HepG2 (cell line): ENCODE measurements around the gene KIF26B. TPM values are rescaled to one million over a fixed set of nuclear protein-coding genes. Genes with fewer than 3 reads are reported as not detected.

Source experiments
- ATAC-seq: fragments of 200-7000 bp; cut with Tn5 transposase; 3 replicates; pipeline ENCODE4 v1.9.1; 2020; ENCODE audit warnings: mild to moderate bottlenecking, moderate library complexity
- BruUV-seq: library from RNA; stranded (reverse); fragments of 400-500 nt; replicated peaks from 2 replicates; lab custom pipeline; 2021; lab: Mats Ljungman, UMichigan
- CTCF ChIA-PET: fragments of 300-600 bp; formaldehyde crosslinking; extraction: SDS; loops from one replicate; lab custom pipeline; 2021; ENCODE audit warnings: low total read pairs, inconsistent platforms, low intra/inter-chr PET ratio; lab: Yijun Ruan, JAX
- POLR2A ChIA-PET: fragments of 350-600 bp; sonication (Branson Sonifier 250); formaldehyde crosslinking; loops from one replicate; lab custom pipeline; 2020; ENCODE audit warnings: antibody characterized with exemption, inconsistent platforms; lab: Yijun Ruan, JAX
- DNase-seq: peaks from one replicate; pipeline ENCODE4 v3.0.0-alpha.2; 2015; ENCODE audit warnings: low spot score
- FAIRE-seq: peaks from 3 replicates; lab custom pipeline; 2011; peaks lifted over from hg19 to GRCh38; lab: Jason Lieb, UNC
- H2AFZ ChIP-seq: one replicate; pipeline ENCODE4 v1.6.1; 2011; ENCODE audit warnings: low read length, inconsistent platforms
- H3K27ac ChIP-seq: fragments of 300-600 bp; 3 replicates; pipeline ENCODE4 v1.8.0; 2011; ENCODE audit warnings: mixed run types, mild to moderate bottlenecking, mixed read lengths, low read length, inconsistent platforms; ENCODE audit not compliant: insufficient read depth; ENCODE audit errors: extremely low read length
- H3K27me3 ChIP-seq, 2 experiments: fragments of 200-600 bp in 1 of 2; 2 replicates in 1 of 2; 3 replicates in 1 of 2; pipeline versions ENCODE4 v1.6.0 to v1.8.0; 2011; ENCODE audit warnings: low read length in 2 of 2, mild to moderate bottlenecking in 2 of 2, moderate library complexity in 2 of 2, inconsistent platforms in 1 of 2; ENCODE audit not compliant: insufficient read depth in 2 of 2, control insufficient read depth in 1 of 2
- H3K36me3 ChIP-seq, 2 experiments: fragments of 200-600 bp in 1 of 2; replicated peaks in 1 of 2; 2 replicates in 1 of 2; 3 replicates in 1 of 2; pipeline versions ENCODE4 v1.5.1 to v1.8.0; 2011; ENCODE audit warnings: low read length in 2 of 2, inconsistent platforms in 1 of 2; ENCODE audit not compliant: insufficient read depth in 2 of 2, control insufficient read depth in 1 of 2
- H3K4me1 ChIP-seq: 2 replicates; pipeline ENCODE4 v1.5.1; 2012; ENCODE audit warnings: low read length, inconsistent platforms; ENCODE audit not compliant: insufficient read depth
- H3K4me2 ChIP-seq: 2 replicates; pipeline ENCODE4 v1.6.0; 2011; ENCODE audit warnings: low read depth, low read length, inconsistent platforms
- H3K4me3 ChIP-seq, 3 experiments: fragments of 200-600 bp in 1 of 3; sonication (generic), shearing (Covaris generic) in 1 of 3; replicated peaks in 1 of 3; 2 replicates each; pipeline ENCODE4 v1.5.1; 2011 to 2016; ENCODE audit warnings: low read length in 3 of 3, inconsistent platforms in 2 of 3, low read depth in 2 of 3, mild to moderate bottlenecking in 2 of 3, control low read depth in 1 of 3, mixed read lengths in 1 of 3; ENCODE audit not compliant: insufficient read depth in 1 of 3
- H3K79me2 ChIP-seq: one replicate; pipeline ENCODE4 v1.6.1; 2011; ENCODE audit warnings: low read length, inconsistent platforms; ENCODE audit not compliant: insufficient read depth
- H3K9ac ChIP-seq: 2 replicates; pipeline ENCODE4 v1.6.0; 2011; ENCODE audit warnings: mild to moderate bottlenecking, low read depth, low read length, inconsistent platforms; ENCODE audit not compliant: insufficient read depth
- H3K9me3 ChIP-seq: 2 replicates; pipeline ENCODE4 v1.5.1; 2012; ENCODE audit warnings: mild to moderate bottlenecking, low read length
- H4K20me1 ChIP-seq: 2 replicates; pipeline ENCODE4 v1.6.0; 2011; ENCODE audit warnings: inconsistent platforms, mild to moderate bottlenecking, low read length, moderate library complexity; ENCODE audit not compliant: insufficient read depth
- DR1 ChIP-seq: sonication (generic); formaldehyde crosslinking; IDR thresholded peaks from 2 replicates; pipeline ENCODE4 v1.8.0; 2021; ENCODE audit warnings: mild to moderate bottlenecking, missing genetic modification reagents, inconsistent platforms
- PRMT3 ChIP-seq: sonication (generic); formaldehyde crosslinking; IDR thresholded peaks from 2 replicates; pipeline ENCODE4 v1.8.1; 2022; ENCODE audit warnings: low read depth, mild to moderate bottlenecking, moderate library complexity, missing genetic modification reagents, borderline replicate concordance
- RARA ChIP-seq: IDR thresholded peaks from 2 replicates; pipeline ENCODE4 v1.6.1; 2016; ENCODE audit warnings: missing genetic modification reagents, missing compliant biosample characterization
- SRY ChIP-seq: sonication (generic); formaldehyde crosslinking; IDR thresholded peaks from 2 replicates; pipeline ENCODE4 v1.8.0; 2022; ENCODE audit warnings: mild to moderate bottlenecking, missing genetic modification reagents
- ZNF766 ChIP-seq: sonication (generic); formaldehyde crosslinking; IDR thresholded peaks from 2 replicates; pipeline ENCODE4 v1.5.0; 2020; ENCODE audit warnings: missing genetic modification reagents, borderline replicate concordance
- ZSCAN29 ChIP-seq: sonication (generic); formaldehyde crosslinking; conservative IDR thresholded peaks from 2 replicates; pipeline ENCODE4 v1.4.0; 2020; ENCODE audit warnings: mild to moderate bottlenecking, missing genetic modification reagents
- WGBS: methylation state at CpG from one replicate; pipeline ENCODE4 v1.1.6; 2017; ENCODE audit warnings: low lambda C conversion rate; 5-methylcytosine and 5-hydroxymethylcytosine counted together
- in situ Hi-C: cut with HindIII; loops from 2 replicates; pipeline ENCODE4 v1.10.0; 2017; ENCODE audit warnings: low pct_unique_long_range_greater_than_20kb; ENCODE audit not compliant: extremely low pct_ligation_motif_present
- intact Hi-C: fragments of 100-400 bp; cut with micrococcal nuclease; formaldehyde crosslinking; loops from one replicate; pipeline ENCODE4 v1.10.0; 2022; ENCODE audit not compliant: unreplicated experiment
- polyA plus RNA-seq, 8 experiments: library from polyadenylated mRNA; depleted of rRNA in 3 of 8; stranded (reverse) in 7 of 8; unstranded in 1 of 8; fragments of >200 nt; fragmentation: Illumina TruSeq in 4 of 8; extraction: Trizol in 4 of 8; gene quantifications; 2 replicates each; pipeline versions ENCODE4 v1.2.1 to v1.2.3, GENCODE V29; 2011 to 2016; ENCODE audit warnings: low read depth in 4 of 8, missing spikeins in 1 of 8, mixed read lengths in 1 of 8; ENCODE audit not compliant: insufficient read depth in 1 of 8
- total RNA-seq, 5 experiments: library from RNA; depleted of rRNA; stranded (reverse); fragments of >200 nt; fragmentation: Illumina TruSeq; extraction: Trizol; gene quantifications; 2 replicates each; pipeline ENCODE4 v1.2.3, GENCODE V29; 2016; ENCODE audit warnings: low read depth in 1 of 5
- TF ChIP-seq, protein P1 (sequence below): sonication (generic); formaldehyde crosslinking; IDR thresholded peaks from 2 replicates; pipeline ENCODE4 v1.8.0; 2022; ENCODE audit warnings: mild to moderate bottlenecking, missing genetic modification reagents, moderate library complexity
- TF ChIP-seq, protein P2 (sequence below): sonication (generic); formaldehyde crosslinking; IDR thresholded peaks from 2 replicates; pipeline ENCODE4 v1.5.1; 2020; ENCODE audit warnings: missing genetic modification reagents, mild to moderate bottlenecking, borderline replicate concordance
- TF ChIP-seq, protein P3 (sequence below): IDR thresholded peaks from 2 replicates; pipeline ENCODE4 v1.6.1; 2016; ENCODE audit warnings: missing compliant biosample characterization, missing genetic modification reagents, borderline replicate concordance

KIF26B gene
- total and polyA plus RNA-seq, 2 of the 13 experiments (the other 11 are each of a cell fraction or from before 2014, with no cell fraction given), result 0.08 to 0.09 TPM

DNA sequence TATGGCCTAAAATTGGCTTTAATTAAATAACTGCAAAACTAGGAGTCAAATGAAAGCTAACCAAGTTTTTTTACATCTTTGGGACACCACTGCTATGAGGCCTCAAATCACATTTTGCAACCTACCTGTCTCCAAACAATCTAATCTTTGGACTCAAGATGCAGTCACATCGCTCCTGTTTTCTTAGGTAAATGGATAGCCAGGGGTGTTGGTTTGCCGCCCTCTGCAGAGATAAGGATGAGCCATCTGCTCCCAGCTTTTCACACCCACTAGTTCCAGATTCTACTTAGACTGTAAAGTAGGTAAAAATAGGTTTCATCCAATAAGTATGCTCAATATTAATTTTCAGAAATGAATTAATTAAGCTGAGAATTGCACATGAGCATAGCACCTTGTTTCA lies 456.5 kb downstream of the KIF26B start:
- no peak for FAIRE-seq
- no peak overlapping the region for H3K4me2 ChIP-seq
- no peak for ATAC-seq
- H3K79me2 ChIP-seq, result no peaks in the 10 kb centered on the region
- no peak overlapping the region for H3K4me3 ChIP-seq
- WGBS, result 28% methylated on average over 2 of the region's 2 CpGs
- no peak overlapping the region for H3K27ac ChIP-seq
- DNase-seq, result no peak
- peaks cover 25% of the 10 kb centered on the region for H3K4me1 ChIP-seq
- TF ChIP-seq PRMT3, result no peak
- no peak for TF ChIP-seq DR1 (CRISPR knock-in tag)
- TF ChIP-seq RARA, result no peak
- no peak for TF ChIP-seq ZSCAN29 (CRISPR knock-in tag)
- TF ChIP-seq SRY (CRISPR knock-in tag), result no peak
- TF ChIP-seq, protein P1, sequence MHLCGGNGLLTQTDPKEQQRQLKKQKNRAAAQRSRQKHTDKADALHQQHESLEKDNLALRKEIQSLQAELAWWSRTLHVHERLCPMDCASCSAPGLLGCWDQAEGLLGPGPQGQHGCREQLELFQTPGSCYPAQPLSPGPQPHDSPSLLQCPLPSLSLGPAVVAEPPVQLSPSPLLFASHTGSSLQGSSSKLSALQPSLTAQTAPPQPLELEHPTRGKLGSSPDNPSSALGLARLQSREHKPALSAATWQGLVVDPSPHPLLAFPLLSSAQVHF (CRISPR knock-in tag), result no peak
- TF ChIP-seq, protein P2, sequence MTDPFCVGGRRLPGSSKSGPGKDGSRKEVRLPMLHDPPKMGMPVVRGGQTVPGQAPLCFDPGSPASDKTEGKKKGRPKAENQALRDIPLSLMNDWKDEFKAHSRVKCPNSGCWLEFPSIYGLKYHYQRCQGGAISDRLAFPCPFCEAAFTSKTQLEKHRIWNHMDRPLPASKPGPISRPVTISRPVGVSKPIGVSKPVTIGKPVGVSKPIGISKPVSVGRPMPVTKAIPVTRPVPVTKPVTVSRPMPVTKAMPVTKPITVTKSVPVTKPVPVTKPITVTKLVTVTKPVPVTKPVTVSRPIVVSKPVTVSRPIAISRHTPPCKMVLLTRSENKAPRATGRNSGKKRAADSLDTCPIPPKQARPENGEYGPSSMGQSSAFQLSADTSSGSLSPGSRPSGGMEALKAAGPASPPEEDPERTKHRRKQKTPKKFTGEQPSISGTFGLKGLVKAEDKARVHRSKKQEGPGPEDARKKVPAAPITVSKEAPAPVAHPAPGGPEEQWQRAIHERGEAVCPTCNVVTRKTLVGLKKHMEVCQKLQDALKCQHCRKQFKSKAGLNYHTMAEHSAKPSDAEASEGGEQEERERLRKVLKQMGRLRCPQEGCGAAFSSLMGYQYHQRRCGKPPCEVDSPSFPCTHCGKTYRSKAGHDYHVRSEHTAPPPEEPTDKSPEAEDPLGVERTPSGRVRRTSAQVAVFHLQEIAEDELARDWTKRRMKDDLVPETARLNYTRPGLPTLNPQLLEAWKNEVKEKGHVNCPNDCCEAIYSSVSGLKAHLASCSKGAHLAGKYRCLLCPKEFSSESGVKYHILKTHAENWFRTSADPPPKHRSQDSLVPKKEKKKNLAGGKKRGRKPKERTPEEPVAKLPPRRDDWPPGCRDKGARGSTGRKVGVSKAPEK, result no peak
- TF ChIP-seq, protein P3, sequence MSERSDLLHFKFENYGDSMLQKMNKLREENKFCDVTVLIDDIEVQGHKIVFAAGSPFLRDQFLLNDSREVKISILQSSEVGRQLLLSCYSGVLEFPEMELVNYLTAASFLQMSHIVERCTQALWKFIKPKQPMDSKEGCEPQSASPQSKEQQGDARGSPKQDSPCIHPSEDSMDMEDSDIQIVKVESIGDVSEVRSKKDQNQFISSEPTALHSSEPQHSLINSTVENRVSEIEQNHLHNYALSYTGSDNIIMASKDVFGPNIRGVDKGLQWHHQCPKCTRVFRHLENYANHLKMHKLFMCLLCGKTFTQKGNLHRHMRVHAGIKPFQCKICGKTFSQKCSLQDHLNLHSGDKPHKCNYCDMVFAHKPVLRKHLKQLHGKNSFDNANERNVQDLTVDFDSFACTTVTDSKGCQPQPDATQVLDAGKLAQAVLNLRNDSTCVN (CRISPR knock-in tag), result no peak
- TF ChIP-seq ZNF766 (CRISPR knock-in tag), result no peak
- ChIA-PET POLR2A (no interaction called here), CTCF (no interaction called here)
- H2AFZ ChIP-seq, result no peak overlapping the region
- in situ Hi-C loops, result no loop called here
- no peaks in the 10 kb centered on the region for H3K9me3 ChIP-seq
- no peaks in the 10 kb centered on the region; a peak in 1 of 5 replicates for H3K27me3 ChIP-seq
- no TSS peak for BruUV-seq
- intact Hi-C loops, result no loop called here
- H3K36me3 ChIP-seq, result no peaks in the 10 kb centered on the region
- no peak overlapping the region for H3K9ac ChIP-seq
- H4K20me1 ChIP-seq, result no peaks in the 10 kb centered on the region
